ENCODE results near the gene CRYL1.

Gene CRYL1

GRCh38 chr13:20534038-20534608, 8.5 kb upstream of the CRYL1 start:
- no peak for DNase-seq (ENCODE audit: low read depth in 2 of 2, low spot score in 1 of 2)

DNA sequence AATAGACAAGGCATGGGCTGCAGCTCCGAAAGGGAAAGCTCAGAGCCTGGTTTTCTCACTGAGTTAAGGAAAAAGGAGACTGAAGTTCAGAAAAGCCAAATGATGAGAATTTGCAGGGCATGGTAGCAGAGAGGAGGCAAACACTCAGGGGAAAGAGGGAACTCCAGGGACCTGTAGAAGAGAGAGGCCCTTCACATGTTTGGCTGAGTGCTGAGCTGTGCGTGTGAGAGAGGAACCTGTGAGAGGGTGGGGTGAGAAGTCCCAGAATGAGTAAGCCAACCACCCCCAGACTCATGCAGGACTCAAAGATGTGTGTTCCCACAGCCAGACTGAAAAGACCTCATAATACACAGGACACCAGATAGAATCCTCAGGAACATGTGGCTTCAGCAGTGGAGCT, 2.8 kb upstream of the CRYL1 start:
- no peak for DNase-seq (ENCODE audit: low read depth in 2 of 2, low spot score in 1 of 2)

- DNase-seq (ENCODE audit: low read depth in 2 of 2, low spot score in 1 of 2) = no peak
Observed at GRCh38 chr13:20526664-20527063, 1.0 kb upstream of the CRYL1 start.

DNA sequence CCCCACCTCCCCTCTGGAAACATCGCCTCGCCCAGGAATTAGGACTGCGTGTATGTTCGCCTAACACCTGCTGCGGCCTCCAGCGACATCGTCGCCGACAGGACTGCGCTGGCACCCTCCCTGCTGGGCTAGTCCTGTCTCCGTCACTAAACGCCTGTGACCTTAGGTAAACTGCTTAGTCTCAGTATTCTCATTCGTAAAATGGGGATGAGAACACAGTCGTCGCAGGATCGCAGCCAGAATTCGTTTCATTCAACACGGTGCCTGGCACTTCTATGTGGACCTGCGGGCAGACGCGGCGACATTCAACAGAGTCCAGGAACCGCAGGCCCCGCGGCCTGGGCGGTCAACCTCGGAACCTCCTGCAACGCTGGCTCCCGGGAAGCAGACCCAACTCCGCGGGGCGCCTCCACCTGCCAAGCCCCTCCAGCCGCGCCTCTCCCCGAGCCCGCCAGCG, 485 bp downstream of the CRYL1 start:
- DNase-seq (ENCODE audit: low read depth in 2 of 2, low spot score in 1 of 2) = no peak

- no peak for DNase-seq (ENCODE audit: low read depth in 2 of 2, low spot score in 1 of 2)
Observed at GRCh38 chr13:20521364-20522115, 4.1 kb downstream of the CRYL1 start.

DNA sequence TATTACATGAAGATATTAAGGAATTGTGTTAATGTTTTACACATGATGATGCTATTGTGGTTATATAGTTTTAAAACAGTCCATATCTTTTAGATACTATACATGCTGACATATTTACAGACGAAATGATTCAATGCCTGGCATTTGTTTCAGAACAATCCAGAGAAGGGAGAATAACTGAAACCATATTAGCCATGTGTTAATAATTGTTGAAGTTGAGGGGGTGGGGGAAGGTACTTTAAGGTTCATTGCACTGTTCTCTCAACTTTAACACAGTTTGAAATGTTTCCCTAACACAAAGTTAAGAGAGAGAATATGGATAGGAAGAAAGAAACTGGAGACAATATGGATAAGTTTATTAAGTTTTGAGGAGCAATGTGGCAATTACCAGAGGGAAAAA, 5.8 kb downstream of the CRYL1 start:
- no peak for DNase-seq (ENCODE audit: low read depth in 2 of 2, low spot score in 1 of 2)

- DNase-seq (ENCODE audit: low read depth in 2 of 2, low spot score in 1 of 2) = no peak
Observed at GRCh38 chr13:20518660-20519100, 7.0 kb downstream of the CRYL1 start.

DNA sequence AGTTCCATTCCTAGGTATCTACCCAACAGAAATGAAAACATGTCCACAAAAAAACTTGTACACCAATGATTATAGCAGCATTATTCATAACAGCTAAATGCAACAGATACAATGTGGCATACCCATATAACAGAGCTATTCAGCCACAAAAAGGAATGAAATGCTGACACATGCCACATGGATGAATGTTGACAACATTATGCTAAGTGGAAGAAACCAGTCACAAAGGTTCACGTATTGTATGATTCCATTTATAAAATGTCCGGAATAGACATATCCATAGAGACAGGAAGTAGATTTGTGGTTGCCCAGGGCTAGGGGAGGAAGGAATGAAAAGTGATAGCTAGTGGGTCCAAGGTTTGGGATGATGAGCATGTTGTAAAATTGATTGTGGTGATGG, 10.8 kb downstream of the CRYL1 start:
- no peak for DNase-seq (ENCODE audit: low read depth in 2 of 2, low spot score in 1 of 2)

GRCh38 chr13:20513466-20513995, 12.1 kb downstream of the CRYL1 start:
- DNase-seq (ENCODE audit: low read depth in 2 of 2, low spot score in 1 of 2) = no peak

GRCh38 chr13:20512042-20512683, 13.5 kb downstream of the CRYL1 start:
- DNase-seq (ENCODE audit: low read depth in 2 of 2, low spot score in 1 of 2) = no peak

DNA sequence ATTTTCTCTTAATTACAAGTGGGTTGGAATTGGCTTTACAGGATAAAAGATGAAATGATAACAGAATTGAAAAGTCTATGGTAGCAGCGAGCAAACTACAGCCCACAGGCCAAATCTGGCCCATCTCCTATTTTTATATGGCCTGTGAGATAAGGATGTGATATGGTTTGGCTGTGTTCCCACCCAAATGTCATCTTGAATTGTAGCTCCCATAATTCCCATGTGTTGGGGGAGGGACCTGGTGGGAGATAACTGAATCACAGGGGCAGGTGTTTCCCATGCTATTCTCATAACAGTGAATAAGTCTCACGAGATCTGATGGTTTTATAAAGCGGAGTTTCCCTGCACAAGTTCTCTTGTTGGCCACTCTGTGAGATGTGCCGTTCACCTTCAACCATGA, 19.0 kb downstream of the CRYL1 start:
- no peak for DNase-seq (ENCODE audit: low read depth in 2 of 2, low spot score in 1 of 2)

DNA sequence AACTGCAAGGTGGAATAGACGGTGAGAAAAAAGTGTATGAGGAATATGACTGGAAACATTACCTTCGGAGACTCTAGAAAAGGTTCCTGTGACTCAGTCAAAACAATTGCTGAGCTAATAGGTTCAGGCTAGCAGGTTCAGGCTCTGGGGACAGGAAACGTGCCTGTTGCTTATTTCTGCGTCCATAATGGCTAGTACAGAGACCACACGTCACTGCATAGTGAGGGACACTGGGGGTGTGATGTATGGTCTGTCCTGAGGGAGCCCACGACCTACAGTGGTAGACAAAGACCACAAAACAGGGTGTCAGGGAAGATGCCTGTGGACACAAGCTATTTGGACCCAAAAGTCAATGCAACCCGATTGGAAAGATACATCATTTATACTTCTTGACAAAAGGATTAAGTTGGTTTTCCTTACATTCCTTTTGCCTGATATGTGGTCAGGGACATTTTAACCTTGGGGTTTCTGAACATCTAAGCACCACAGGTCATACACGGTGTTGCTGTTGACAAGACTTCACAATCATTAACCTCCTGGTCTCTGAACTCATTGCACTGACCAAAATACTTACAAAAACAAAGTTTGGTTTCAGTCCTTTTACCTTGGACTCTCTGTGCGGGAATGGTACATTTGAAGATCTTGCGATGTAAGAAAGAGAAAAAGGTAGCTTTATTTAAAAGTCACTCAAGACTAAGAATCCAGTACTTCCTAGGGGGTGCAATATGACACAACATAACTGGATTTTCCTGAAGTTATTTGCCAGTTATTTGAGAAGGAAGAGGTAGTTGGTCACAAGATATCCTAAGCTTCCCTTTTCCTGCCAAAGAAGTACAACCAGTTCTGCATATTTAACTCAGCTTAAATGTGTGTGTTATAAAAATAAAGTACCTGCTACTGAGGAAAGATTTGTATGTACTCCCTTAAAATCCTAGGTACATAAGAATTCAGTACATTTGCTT, 20.0 kb downstream of the CRYL1 start:
- DNase-seq (ENCODE audit: low read depth in 2 of 2, low spot score in 1 of 2) = no peak

DNA sequence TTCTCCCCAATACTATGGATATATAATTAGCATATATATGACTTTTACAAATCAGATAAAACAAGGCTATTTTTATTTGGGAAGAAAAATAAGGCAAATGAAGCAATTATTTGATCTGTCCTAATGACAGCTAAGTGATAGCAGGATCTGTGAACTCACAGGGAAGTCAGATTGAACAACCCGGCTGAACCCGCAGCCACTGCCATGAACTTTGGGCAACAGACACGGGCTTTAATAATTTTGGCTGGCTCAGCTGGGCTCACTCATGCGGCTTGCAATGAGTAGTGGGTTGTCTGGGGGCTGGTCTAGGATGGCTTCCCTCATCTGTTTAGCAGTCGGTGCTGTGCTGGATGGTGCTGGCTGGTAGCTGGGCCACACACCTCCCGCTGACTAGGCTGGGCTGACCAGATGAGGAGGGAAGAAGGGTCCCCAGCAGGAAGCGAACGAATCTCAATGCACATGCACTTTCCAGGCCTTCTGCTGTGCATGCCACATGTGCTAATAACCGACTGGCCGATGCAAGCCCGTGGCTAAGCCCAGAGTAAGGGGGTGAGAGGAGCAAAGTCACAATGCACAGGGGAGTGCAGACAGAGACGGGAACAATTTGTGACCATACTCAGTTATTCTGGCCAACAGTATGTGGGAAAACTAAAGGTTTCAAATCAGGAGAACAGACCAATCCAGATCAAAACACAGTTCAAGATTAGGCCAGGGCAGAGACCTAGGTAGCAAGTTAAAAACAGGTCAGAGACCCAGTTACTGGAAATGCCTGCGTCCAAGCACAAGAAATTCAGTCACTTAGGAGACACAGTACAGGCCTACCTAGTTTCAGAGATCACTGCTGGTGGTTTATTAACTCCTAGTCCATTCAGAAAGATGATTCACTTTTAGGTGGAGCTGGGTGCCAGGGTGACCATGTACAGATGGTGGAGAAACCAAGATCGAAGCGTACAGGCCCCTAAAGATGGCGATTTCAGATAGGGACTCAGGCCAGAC, 22.3 kb downstream of the CRYL1 start:
- DNase-seq (ENCODE audit: low read depth in 2 of 2, low spot score in 1 of 2) = no peak

DNA sequence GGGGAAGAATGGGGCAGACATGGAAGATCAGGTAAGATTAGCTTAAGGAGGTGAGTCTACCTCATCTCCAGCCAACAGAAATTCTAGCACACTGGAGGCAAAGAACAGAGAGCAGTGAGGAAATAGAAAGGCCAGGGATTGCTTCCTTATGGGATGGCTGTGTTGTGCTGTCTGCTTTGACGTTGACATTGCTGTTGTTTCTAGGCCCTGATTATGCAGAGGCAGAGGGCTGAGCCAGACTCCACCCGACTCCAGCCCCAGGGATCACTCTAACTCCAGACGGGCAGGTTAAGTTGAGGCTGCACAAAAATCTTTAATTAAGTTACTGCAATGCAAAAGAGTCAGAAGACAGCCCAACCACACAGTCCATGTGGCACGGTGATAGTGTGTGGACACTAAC, 24.1 kb downstream of the CRYL1 start:
- DNase-seq (ENCODE audit: low read depth in 2 of 2, low spot score in 1 of 2) = no peak

DNA sequence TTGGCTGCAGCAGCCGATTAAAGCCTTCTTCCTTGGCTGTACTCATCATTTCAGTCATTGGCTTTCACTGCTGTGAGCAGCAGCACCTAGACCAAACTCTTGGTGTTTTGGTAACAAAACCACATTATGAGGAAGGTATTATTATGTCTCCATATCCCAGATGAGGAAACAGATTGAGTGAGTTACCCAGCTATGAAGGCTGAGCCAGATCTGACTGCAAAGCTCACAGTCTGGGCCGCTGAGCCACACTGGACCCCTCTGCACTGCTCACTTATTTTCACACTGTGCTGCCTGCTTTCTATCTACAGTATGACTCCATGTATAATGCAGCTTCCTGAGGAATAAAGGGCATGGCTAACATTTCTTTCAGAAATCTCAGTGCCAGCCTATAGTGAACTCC, 24.5 kb downstream of the CRYL1 start:
- no peak for DNase-seq (ENCODE audit: low read depth in 2 of 2, low spot score in 1 of 2)

DNA sequence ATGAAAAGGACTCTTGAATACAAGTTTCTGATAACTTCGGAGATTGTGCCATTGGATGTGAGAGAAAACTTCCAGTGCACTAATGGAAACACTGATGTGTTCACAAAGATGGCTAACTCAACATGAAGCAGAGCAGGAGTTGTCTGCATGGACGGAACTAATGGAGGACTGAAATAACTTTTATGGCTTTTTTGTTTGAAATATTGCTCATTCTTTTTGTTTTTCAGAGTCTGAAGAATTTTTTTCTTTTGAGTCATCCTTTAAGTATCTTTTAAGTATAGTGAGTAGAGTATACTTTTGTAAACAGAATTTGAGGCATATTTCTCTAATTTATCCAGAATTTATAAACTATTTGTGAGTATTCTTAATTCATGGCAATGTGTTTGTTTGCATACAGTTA, 25.7 kb downstream of the CRYL1 start:
- DNase-seq (ENCODE audit: low read depth in 2 of 2, low spot score in 1 of 2) = no peak

DNA sequence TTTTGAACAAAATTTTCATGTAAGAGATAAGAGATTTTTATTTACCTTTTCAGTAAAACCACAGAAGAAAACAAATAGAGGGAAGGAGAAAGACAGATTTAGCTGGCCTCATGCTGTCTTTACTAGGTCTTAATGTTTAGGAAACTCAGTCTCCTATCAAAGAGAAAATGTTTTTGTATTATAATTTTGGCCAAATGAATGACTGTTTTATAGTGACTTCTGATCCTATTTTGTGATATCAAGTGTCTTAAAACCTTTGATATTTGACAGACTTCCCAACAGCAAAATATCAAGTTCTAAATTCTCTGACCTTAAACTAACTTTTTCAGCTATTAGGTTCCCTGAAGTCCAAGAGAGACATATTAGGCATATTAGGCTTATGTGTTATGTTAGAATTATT, 27.0 kb downstream of the CRYL1 start:
- no peak for DNase-seq (ENCODE audit: low read depth in 2 of 2, low spot score in 1 of 2)

- no peak for DNase-seq (ENCODE audit: low read depth in 2 of 2, low spot score in 1 of 2)
Observed at GRCh38 chr13:20498129-20498528, 27.5 kb downstream of the CRYL1 start.

GRCh38 chr13:20497006-20497775, 28.5 kb downstream of the CRYL1 start:
- no peak for DNase-seq (ENCODE audit: low read depth in 2 of 2, low spot score in 1 of 2)

Data from stimulated activated CD8-positive, alpha-beta memory T cell treated with anti-CD3 and anti-CD28 coated beads, Interleukin-4, amount 100 ng/mL, for 4 hours (primary cell).